Transverse colon (tissue), 3 donors: ENCODE data around the gene FAM83C.

ENCODE experiments used
- CTCF ChIP-seq, 5 experiments: fragments of 200-600 bp in 3 of 5; fragments of 450-650 bp in 2 of 5; sonication (generic) in 3 of 5; IDR thresholded peaks; 1 replicate in 2 of 5; 2 replicates in 3 of 5; pipeline ENCODE4 v1.5.1; 2016 to 2017; ENCODE audit warnings: antibody characterized with exemption in 5 of 5, inconsistent platforms in 3 of 5, mild to moderate bottlenecking in 2 of 5, moderate library complexity in 1 of 5
- EP300 ChIP-seq: sonication (generic); formaldehyde crosslinking; IDR thresholded peaks from one replicate; pipeline ENCODE4 v1.6.1; 2017; ENCODE audit warnings: antibody characterized with exemption, low read depth
- POLR2A ChIP-seq: fragments of 450-650 bp; IDR thresholded peaks from one replicate; pipeline ENCODE4 v1.6.1; 2016; ENCODE audit warnings: antibody characterized with exemption, mild to moderate bottlenecking, moderate library complexity

DNA sequence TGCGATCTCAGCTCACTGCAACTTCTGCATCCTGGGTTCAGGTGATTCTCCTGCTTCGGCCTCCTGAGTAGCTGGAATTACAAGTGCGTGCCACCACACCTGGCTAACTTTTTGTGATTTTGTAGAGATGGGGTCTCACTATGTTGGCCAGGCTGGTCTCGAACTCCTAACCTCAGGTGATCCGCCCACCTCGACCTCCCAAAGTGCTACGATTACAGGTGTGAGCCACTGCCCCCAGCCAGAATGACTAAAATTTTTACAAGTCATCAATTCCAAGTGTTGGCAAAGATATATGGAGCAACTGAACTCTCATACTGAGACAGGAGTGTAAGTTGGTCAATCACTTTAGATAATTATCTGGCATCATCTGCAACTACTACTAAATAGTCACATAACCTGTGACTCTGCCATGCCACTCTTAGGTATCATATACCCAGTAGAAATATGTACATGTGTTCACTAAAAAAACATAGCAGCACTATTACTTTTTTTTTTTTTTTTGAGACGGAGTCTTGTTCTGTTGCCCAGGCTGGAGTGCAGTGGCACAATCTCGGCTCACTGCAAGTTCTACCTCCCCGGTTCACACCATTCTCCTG is 10.6 kb downstream of the FAM83C start:
- no peak for TF ChIP-seq CTCF (IDR thresholded peaks at IDR 0.05)
- TF ChIP-seq EP300 = no peak
- TF ChIP-seq POLR2A = no peak
